OCI-LY3 (cell line): ENCODE results near the gene ENKD1.

Source experiments
- H2AFZ ChIP-seq: fragments of 200-600, 300-600 bp; shearing (Covaris generic); 2 replicates; pipeline ENCODE4 v1.6.0; 2014; ENCODE audit warnings: antibody characterized with exemption, low read depth, low read length
- H3K27ac ChIP-seq: fragments of 200-600, 300-600 bp; sonication (generic); 2 replicates; pipeline ENCODE4 v1.5.1; 2014; ENCODE audit warnings: mild to moderate bottlenecking, low read length, moderate library complexity, mixed read lengths
- H3K27me3 ChIP-seq: fragments of 200-600, 300-600 bp; sonication (generic); 2 replicates; pipeline ENCODE4 v1.6.1; 2014; ENCODE audit warnings: low read depth, low read length, mixed read lengths
- H3K36me3 ChIP-seq: fragments of 200-600, 300-600 bp; sonication (generic); replicated peaks from 2 replicates; pipeline ENCODE3; 2014; ENCODE audit warnings: low read depth, low read length, mixed read lengths
- H3K4me1 ChIP-seq: fragments of 300-600, 200-600 bp; sonication (generic); 2 replicates; pipeline ENCODE4 v1.6.1; 2014; ENCODE audit warnings: low read length, mixed read lengths
- H3K4me2 ChIP-seq: fragments of 200-600, 300-600 bp; sonication (generic); 2 replicates; pipeline ENCODE4 v1.6.1; 2014; ENCODE audit warnings: low read length, mixed read lengths
- H3K4me3 ChIP-seq: fragments of 300-600, 200-600 bp; sonication (generic); 2 replicates; pipeline ENCODE4 v1.5.1; 2014; ENCODE audit warnings: antibody characterized with exemption, mild to moderate bottlenecking, low read length, moderate library complexity
- H3K79me2 ChIP-seq: fragments of 300-600, 200-600 bp; shearing (Covaris generic); 2 replicates; pipeline ENCODE4 v1.6.1; 2014; ENCODE audit warnings: mild to moderate bottlenecking, low read length, mixed read lengths
- H3K9ac ChIP-seq: fragments of 300-600, 200-600 bp; shearing (Covaris generic); 2 replicates; pipeline ENCODE4 v1.6.0; 2014; ENCODE audit warnings: mild to moderate bottlenecking, low read length, moderate library complexity
- H3K9me3 ChIP-seq: fragments of 200-600, 300-600 bp; shearing (Covaris generic); 2 replicates; pipeline ENCODE4 v1.6.1; 2014; ENCODE audit warnings: low read length, mixed read lengths; ENCODE audit not compliant: insufficient read depth
- H4K20me1 ChIP-seq: fragments of 200-600, 300-600 bp; sonication (generic); 2 replicates; pipeline ENCODE4 v1.6.1; 2016; ENCODE audit warnings: low read length, mixed read lengths; ENCODE audit not compliant: insufficient read depth
- EZH2phosphoT487 ChIP-seq: fragments of 200-600 bp; shearing (Covaris generic); IDR thresholded peaks from 2 replicates; pipeline ENCODE4 v1.6.1; 2018; ENCODE audit warnings: antibody characterized with exemption, mixed run types, low read depth
- TF ChIP-seq, protein P1 (sequence below): fragments of 200-600, 300-600 bp; sonication (generic); IDR thresholded peaks from 2 replicates; pipeline ENCODE4 v1.5.1; 2014; ENCODE audit warnings: antibody characterized with exemption, low read length, low read depth

Gene ENKD1

DNA sequence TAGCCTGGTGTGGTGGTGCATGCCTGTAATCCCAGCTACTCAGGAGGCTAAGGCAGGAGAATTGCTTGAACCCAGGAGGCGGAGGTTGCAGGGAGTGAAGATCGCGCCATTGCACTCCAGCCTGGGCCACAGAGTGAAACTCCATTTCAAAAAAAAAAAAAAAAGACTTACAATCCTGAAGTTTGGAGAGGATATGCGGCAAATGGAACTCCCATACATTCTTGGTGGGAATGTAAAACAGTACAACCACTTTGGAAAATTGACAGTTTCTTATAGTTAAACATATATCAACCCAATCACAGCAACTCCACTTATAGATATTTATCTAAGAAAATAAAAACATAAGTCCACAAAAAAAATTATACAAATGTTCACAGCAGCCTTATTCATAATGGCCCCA is 40.7 kb upstream of the ENKD1 start:
- Histone ChIP-seq H2AFZ (no peak overlapping the region), H3K4me1 (no peaks in the 10 kb centered on the region), H3K4me2 (no peak overlapping the region), H3K4me3 (no peak overlapping the region), H3K27me3 (no peaks in the 10 kb centered on the region), H4K20me1 (no peaks in the 10 kb centered on the region; the same call in none of the 2 replicates), H3K9me3 (no peaks in the 10 kb centered on the region), H3K9ac (no peak overlapping the region), H3K36me3 (peaks cover 5% of the 10 kb centered on the region), H3K79me2 (peaks cover 45% of the 10 kb centered on the region), H3K27ac (no peak overlapping the region)
- no peak for TF ChIP-seq EZH2phosphoT487
- TF ChIP-seq, protein P1, sequence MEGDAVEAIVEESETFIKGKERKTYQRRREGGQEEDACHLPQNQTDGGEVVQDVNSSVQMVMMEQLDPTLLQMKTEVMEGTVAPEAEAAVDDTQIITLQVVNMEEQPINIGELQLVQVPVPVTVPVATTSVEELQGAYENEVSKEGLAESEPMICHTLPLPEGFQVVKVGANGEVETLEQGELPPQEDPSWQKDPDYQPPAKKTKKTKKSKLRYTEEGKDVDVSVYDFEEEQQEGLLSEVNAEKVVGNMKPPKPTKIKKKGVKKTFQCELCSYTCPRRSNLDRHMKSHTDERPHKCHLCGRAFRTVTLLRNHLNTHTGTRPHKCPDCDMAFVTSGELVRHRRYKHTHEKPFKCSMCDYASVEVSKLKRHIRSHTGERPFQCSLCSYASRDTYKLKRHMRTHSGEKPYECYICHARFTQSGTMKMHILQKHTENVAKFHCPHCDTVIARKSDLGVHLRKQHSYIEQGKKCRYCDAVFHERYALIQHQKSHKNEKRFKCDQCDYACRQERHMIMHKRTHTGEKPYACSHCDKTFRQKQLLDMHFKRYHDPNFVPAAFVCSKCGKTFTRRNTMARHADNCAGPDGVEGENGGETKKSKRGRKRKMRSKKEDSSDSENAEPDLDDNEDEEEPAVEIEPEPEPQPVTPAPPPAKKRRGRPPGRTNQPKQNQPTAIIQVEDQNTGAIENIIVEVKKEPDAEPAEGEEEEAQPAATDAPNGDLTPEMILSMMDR, result no peak

DNA sequence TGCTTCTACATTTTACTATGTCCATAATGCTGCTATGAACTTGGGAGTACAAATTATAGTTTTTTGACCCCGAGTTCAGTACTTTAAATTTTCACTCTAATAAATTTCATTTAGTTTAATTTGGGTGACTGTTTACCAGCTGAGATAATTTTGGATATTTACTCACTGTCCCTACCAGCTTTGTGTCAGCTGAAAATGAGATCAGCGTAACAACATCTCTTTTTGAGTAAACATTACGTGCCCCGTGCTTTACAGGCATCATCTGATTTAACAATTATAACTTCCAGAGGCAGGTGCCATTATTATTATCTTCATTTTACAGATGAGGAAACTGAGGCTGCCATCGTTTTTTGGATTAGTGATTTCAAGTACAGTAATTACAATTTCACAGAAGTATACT is 37.6 kb upstream of the ENKD1 start:
- no peak overlapping the region for H2AFZ ChIP-seq
- no peak overlapping the region for H3K4me2 ChIP-seq
- TF ChIP-seq EZH2phosphoT487, result no peak
- TF ChIP-seq, protein P1, result no peak
- H3K4me1 ChIP-seq, result no peaks in the 10 kb centered on the region
- no peak overlapping the region for H3K4me3 ChIP-seq
- H4K20me1 ChIP-seq, result no peaks in the 10 kb centered on the region; the same call in 1 of the 2 replicates
- H3K36me3 ChIP-seq, result no peaks in the 10 kb centered on the region
- no peak overlapping the region for H3K27ac ChIP-seq
- no peak overlapping the region for H3K9ac ChIP-seq
- H3K9me3 ChIP-seq, result no peaks in the 10 kb centered on the region
- peaks cover 37% of the 10 kb centered on the region for H3K79me2 ChIP-seq
- H3K27me3 ChIP-seq, result no peaks in the 10 kb centered on the region

GRCh38 chr16:67703626-67704025 is 37.1 kb upstream of the ENKD1 start:
- TF ChIP-seq EZH2phosphoT487, result no peak
- TF ChIP-seq, protein P1, result no peak
- Histone ChIP-seq H3K36me3 (peaks cover 3% of the 10 kb centered on the region), H3K9ac (no peak overlapping the region), H3K4me2 (no peak overlapping the region), H3K27ac (no peak overlapping the region), H3K4me3 (no peak overlapping the region), H3K27me3 (no peaks in the 10 kb centered on the region), H3K79me2 (peaks cover 32% of the 10 kb centered on the region), H3K4me1 (no peaks in the 10 kb centered on the region), H2AFZ (no peak overlapping the region), H3K9me3 (no peaks in the 10 kb centered on the region), H4K20me1 (no peaks in the 10 kb centered on the region; the same call in 1 of the 2 replicates)

DNA sequence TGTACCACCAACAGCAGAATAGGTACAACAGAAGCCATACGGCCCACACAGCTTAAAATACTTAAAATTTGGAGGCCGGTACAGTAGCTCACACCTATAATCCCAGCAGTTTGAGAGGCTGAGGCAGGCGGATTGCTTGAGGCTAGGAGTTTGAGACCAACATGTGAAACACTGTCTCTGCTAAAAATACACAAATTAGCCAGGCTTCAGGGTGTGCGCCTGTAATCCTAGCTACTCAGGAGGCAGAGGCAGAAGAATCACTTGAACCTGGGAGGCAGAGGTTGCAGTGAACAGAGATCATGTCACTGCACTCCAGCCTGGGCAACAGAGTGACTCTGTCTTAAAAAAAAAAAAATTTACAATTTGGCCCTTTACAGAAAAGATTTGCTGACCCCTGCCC is 35.6 kb upstream of the ENKD1 start:
- peaks cover 5% of the 10 kb centered on the region for H3K36me3 ChIP-seq
- H3K4me3 ChIP-seq, result no peak overlapping the region
- no peak overlapping the region for H3K9ac ChIP-seq
- peaks cover 27% of the 10 kb centered on the region for H3K79me2 ChIP-seq
- no peaks in the 10 kb centered on the region for H3K4me1 ChIP-seq
- no peak overlapping the region for H2AFZ ChIP-seq
- H4K20me1 ChIP-seq, result no peaks in the 10 kb centered on the region
- H3K4me2 ChIP-seq, result no peak overlapping the region
- H3K9me3 ChIP-seq, result no peaks in the 10 kb centered on the region
- H3K27ac ChIP-seq, result no peak overlapping the region
- no peaks in the 10 kb centered on the region for H3K27me3 ChIP-seq
- no peak for TF ChIP-seq EZH2phosphoT487
- TF ChIP-seq, protein P1, result no peak
